Measurements from ENCODE around the gene STYXL2.

STYXL2 gene

DNA sequence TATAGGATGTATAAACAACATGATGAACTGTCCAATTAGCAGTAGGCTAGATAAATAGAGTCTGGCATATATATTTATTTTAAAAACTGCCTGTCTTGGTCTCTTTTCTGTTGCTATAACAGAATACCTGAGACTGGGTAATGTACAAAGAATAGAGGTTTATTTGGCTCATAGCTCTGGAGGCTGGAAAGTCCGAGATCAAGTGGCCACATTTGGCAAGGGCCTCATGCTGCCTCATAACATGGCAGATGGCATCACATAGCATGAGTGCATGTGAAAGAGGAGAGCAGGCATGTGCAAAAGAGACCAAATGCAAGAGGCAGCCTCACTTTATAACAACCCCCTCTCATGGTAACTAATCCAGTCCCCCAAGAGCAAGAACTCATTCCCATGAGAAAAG, 6.0 kb downstream of the STYXL2 start:
- DNase-seq (ENCODE audit: extremely low read depth, low read depth), result no peak
- TF ChIP-seq, protein P1, sequence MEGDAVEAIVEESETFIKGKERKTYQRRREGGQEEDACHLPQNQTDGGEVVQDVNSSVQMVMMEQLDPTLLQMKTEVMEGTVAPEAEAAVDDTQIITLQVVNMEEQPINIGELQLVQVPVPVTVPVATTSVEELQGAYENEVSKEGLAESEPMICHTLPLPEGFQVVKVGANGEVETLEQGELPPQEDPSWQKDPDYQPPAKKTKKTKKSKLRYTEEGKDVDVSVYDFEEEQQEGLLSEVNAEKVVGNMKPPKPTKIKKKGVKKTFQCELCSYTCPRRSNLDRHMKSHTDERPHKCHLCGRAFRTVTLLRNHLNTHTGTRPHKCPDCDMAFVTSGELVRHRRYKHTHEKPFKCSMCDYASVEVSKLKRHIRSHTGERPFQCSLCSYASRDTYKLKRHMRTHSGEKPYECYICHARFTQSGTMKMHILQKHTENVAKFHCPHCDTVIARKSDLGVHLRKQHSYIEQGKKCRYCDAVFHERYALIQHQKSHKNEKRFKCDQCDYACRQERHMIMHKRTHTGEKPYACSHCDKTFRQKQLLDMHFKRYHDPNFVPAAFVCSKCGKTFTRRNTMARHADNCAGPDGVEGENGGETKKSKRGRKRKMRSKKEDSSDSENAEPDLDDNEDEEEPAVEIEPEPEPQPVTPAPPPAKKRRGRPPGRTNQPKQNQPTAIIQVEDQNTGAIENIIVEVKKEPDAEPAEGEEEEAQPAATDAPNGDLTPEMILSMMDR (IDR thresholded peaks at IDR 0.05; ENCODE audit: low read depth, low read length), result no peak

DNA sequence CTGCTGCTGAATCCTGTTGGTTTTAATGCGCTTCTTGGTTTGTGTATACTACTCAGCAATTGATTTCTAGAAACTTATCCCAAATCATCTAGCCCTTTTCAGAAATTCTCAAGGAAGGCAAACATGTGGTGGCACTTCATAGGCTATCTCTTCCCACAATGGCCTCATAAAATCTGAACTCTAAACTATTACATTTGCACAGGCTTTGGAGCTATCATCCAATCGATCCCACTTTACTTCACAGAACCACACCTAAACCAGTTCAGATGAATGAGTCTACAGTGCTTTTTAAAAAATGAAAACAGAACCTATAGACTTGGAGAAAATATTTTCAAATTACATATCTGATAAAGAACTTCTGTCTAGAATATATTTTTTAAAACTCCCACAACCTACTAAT, 6.9 kb downstream of the STYXL2 start:
- TF ChIP-seq, protein P1 (IDR thresholded peaks at IDR 0.05; ENCODE audit: low read depth, low read length), result no peak
- DNase-seq (ENCODE audit: extremely low read depth, low read depth), result no peak

- TF ChIP-seq, protein P1 (IDR thresholded peaks at IDR 0.05; ENCODE audit: low read depth, low read length), result no peak
- DNase-seq (ENCODE audit: extremely low read depth, low read depth), result no peak
Measured at GRCh38 chr1:167101754-167102153, 7.9 kb downstream of the STYXL2 start.

- no peak for DNase-seq (ENCODE audit: extremely low read depth, low read depth)
- TF ChIP-seq, protein P1 (IDR thresholded peaks at IDR 0.05; ENCODE audit: low read depth, low read length), result no peak
Measured at GRCh38 chr1:167102906-167103573, 9.2 kb downstream of the STYXL2 start.

DNA sequence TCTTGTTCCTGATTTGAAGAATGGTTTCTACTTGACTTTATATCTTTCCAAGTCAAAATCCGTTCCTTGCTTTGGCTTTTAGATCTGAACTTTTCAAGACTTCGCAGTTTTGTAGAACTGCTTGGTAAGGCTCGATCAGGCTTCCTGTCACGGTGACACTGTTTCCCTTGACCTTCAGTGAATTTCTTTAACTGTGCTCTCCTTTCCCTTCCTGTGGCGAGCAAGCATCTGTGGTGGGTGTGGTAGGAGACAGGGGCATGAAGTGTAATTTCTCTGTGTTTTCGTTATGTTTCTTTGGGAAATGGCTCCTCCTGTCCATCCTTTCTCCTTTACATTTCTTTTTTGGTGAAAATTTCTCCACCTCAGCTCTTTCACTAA, 10.4 kb downstream of the STYXL2 start:
- TF ChIP-seq, protein P1 (IDR thresholded peaks at IDR 0.05; ENCODE audit: low read depth, low read length), result no peak
- DNase-seq (ENCODE audit: extremely low read depth, low read depth), result no peak

- DNase-seq (ENCODE audit: extremely low read depth, low read depth), result no peak
- TF ChIP-seq, protein P1 (IDR thresholded peaks at IDR 0.05; ENCODE audit: low read depth, low read length), result no peak
Measured at GRCh38 chr1:167105271-167106118, 11.6 kb downstream of the STYXL2 start.

GRCh38 chr1:167106119-167106461, 12.2 kb downstream of the STYXL2 start:
- TF ChIP-seq, protein P1 (IDR thresholded peaks at IDR 0.05; ENCODE audit: low read depth, low read length), result no peak
- no peak for DNase-seq (ENCODE audit: extremely low read depth, low read depth)

All from AG09319 (cell line).